GM19193 (cell line): ENCODE results near the gene NKD1.

Source experiments
- POLR2A ChIP-seq: IDR thresholded peaks from 4 replicates; pipeline ENCODE4 v1.6.1; 2011; ENCODE audit not compliant: insufficient read depth, insufficient read length; ENCODE audit errors: extremely low read depth

Gene NKD1

DNA sequence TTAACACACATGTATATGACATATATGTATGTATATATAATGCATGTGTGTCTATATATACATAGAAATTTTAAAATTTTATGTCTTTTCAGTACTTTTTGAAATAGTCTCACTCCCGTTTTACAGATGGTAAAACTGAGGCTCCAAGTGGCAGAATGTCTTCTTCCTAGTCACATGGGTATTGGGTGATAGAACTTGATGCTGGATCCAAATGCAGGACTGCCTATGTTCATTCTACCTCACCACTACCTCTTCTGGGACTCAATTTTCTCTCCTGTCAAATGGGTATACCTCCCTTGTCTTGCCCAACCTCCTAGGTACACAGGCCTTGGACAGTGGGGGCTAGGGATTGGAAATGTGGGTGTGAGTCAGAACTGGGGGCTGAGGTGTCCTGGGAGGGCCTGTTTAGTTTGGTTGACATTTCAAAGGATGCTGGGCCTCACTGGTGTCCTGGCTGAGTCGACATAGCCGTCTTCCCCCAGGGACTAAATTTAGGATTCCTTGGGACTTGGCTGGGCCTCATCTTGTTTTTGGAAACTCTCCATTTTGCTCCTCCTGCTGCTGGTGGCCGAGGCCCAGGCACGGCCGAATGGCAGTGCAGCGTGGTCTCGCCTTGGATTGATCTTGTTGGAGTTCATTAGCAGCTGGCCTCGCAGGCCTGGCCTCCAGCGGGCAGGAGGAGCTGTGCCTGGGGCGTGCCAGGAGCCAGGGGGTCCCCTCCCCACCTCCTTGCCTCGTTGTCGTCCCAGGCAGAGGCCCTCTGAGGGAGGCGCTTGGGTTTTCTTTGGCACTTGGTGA, 25.9 kb downstream of the NKD1 start:
- TF ChIP-seq POLR2A: no peak

DNA sequence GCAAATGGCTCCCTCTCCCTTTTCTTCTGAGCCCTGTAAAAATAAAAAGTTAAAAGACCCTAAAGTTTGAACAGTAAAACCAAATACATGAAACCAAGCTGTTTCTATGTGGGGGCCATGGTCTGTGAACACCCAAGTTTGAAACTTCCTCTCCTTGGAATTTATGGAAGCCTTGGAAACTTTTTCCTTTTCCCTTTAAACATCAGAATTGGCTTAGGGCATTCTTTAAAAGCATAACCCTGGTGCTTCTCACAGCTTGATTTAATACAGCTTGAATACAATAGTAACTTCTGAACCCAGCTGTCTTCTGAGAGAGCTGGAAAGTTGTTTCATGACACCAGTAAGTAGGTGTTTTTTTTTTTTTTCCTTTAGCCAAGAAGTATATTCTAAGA, 26.5 kb downstream of the NKD1 start:
- no peak for TF ChIP-seq POLR2A

DNA sequence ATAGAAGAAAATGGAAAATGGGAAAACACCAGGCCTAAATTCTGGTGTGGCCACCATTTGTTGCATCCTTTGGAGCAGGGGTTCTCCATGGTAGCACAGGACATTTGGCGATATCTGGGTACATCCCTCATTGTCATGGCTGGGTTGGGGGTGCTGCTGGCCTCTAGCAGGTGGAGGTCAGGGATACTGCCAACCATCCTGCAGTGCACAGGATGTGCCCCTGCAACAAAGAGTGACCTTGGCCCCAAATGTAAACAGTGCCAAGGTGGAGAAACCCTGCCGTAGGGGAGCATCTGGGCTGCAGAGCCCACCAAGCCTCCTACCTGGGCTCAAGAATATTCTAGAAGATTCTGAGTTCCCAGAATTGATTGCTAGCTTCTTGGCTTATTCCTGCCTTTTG, 27.5 kb downstream of the NKD1 start:
- no peak for TF ChIP-seq POLR2A

DNA sequence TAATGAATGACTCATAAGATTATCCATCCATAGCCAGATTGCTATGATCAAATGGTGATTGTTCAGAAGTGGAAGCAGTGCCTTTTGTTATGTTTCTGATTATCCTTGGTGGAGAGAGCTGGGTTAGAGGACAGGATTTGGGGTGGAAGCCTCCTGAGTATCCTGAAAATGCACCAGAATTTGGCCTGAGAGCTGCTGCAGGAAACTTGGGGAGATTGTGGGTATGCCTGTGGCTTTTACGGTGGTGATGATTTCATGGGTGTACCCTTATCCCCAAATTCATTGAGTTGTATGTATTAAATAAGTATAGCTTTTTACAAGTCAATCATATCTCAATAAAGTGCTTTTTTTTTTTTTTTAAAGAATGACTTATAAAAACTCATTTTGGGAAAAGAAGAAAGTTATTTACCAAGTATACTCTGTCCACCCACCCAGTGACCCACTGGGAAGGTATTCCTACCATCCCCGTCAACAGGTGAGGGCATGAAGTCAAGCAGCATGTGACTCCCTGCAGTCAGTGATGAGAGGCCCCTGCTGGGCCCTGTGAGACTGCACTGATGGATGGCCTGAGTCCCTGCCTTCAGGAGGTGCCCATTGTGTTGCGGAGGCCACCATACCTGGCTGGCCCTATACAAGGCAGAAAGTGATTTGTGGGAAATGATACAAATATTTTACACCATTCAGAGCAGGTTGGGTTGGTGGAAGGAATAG, 28.4 kb downstream of the NKD1 start:
- TF ChIP-seq POLR2A: no peak

DNA sequence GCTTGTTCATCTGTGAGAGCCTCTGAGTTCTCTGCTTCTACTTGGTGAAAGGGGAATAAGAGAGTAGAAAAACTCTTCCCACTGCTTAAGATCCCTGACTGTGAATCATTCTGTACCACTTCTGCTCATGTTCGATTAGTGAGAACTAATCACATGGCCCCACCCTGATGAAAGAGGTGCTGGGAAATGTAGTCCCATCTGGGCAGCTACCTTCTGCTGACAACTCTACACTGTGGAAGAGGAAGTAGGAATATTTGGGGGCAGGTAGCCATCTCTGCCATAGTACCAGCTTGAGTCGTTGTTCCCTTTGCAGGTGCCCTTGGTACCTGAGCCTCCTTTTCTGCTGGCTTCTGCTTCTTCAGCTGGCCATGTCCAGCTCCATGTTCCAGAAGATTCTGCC, 29.9 kb downstream of the NKD1 start:
- no peak for TF ChIP-seq POLR2A

DNA sequence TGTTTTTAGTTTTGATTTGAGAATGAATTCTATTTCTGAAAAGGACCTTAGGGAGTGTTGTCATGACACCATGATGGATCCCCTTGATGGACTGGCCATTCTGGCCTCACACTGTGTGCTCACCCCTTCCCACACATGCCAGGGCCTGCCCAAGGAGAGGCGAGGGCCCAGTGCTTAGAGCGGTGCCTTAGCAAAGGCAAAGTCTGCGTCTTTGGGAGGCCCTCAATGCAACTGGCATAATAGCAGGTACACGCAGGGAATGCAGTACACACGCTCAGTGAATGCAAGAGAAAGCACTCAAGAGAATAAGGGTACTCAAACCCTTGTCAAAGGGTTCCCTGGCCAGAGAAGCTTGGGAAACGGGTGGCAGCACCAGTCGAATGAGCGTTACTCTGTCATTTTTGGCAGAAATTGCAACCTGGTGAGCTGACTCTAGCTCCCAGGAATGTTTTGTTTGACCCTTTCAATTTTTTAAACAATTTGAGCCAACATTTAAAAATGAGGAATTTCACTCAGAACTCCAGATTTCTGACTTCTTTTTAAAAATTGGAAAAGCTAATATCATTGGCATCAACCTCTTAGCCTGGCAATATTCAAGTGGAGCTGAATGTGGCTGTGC, 32.1 kb downstream of the NKD1 start:
- TF ChIP-seq POLR2A: no peak

DNA sequence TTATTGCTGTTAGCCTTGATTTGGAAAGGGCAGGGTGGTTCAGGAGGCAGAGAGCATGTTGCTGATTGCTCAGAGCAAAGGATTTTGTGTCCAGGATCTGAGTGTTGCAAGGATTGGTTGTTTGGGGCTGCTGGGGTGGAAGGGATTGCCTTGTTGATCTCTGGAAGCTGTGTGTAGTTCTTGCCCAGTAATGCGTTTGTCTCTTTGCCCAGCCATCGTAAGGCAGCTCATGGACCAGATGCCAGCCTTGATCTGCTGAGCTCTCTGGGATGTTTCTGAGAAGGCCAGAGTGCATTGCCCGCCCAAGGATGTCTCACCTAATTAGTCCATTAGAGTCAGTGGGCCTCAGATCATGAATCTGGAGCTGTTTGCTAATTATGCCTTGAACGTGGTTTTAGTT, 33.6 kb downstream of the NKD1 start:
- no peak for TF ChIP-seq POLR2A

DNA sequence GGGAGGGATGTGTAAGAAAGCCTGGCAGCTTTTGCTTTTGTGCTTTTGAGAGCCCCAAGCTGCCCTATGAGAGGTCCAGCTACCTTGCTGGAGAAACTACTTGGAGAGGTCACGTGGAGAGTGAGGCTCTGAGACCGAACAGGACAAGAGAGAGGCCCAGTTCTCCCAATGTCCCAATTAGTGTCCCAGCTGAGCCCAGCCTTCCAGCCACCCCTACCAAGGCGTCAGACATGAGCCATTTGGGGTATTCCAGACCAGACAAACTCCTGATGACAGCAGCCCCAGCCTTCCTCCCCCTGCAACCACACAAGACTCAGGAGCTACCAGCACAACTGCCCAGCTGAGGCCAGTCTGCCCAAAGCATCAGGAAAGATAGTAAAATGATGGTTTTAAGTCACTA, 35.0 kb downstream of the NKD1 start:
- no peak for TF ChIP-seq POLR2A

DNA sequence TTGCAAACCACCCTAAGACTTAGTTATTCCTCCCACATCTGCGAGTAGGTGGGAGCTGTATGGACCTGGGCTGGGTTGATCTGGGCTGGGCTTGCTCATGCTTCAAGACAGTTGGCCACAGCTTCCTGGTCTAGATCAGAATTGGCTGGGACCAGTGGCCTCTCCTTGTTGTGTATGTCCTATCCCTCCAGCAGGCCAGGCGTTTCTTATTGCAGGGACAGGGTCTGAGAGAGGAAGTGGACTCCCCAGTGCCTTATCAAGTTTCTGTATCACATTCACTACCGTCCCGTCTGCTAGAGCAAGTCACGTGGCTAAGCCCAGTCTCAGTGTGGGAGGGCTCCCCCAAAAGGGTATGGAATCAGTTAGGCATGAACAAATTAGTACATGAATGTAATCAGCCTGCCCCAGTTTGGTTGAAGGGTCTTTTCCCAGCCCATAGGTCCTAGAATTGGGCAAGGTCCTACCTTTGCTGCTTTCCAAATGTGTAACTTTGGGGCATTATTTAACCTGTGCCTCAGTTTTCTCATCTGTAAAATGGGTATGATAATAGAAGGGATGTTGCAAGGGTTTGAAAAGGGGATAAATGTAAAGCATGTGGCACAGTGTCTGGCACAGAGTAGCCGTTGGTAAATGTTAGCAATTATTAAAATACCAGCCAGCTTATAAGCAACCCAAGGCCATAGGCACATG, 36.0 kb downstream of the NKD1 start:
- no peak for TF ChIP-seq POLR2A

DNA sequence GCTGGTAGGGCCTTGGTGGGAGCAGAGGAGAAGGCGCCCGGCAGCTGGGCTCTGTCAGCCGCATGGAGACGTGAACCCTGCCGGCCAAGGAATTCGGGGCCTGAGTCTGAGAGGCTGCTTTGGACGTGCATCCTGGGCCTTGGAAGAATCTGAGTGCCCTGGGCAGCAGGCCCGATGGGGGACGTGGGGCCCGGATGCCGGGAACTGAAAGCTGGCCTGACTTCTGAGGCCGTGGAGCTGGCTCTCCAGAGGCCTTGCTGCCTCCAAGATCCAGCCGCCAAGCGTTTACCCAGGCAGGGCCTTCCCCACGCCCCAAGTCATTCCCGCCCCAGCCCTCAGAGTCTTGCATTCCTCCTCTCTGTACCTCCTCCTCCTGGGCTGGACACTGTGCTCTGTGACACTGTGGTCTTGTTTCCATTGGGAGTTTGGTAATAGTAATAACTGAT, 37.2 kb downstream of the NKD1 start:
- TF ChIP-seq POLR2A: no peak

DNA sequence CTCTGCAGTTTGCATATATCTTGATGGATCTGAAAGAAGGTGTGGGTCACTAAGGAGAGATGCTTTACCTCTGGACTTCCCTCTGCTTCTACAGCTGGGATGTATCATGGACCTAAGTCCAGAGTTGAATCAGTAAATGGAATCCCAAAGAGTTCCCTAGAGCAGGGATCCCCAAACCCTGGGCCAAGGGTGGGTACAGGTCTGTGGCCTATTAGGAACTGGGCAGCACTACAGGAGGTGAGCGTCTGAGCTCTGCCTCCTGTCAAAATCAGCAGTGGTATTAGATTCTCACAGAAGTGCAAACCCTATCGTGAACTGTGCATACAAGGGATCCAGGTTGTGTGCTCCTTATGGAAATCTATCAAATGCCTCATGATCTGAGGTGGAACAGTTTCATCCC, 39.3 kb downstream of the NKD1 start:
- no peak for TF ChIP-seq POLR2A

DNA sequence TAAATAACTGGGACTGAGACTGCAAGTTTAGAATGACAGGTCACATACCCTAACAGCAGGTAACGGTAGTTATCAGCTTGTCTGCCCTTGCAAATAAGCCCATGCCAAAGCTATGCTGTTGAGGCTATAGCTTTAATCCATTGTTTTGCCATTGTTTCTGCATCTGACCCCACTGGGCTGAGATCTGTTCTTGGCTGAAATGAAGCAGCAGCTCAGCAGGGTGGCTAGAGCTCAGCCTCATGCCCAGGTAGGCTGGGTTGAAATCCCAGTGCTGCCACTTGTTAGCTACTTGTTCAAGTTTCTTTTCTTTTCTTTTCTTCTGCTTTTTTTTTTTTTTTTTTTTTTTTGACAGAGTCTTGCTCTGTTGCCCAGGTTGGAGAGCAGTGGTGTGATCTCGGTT, 40.1 kb downstream of the NKD1 start:
- no peak for TF ChIP-seq POLR2A

DNA sequence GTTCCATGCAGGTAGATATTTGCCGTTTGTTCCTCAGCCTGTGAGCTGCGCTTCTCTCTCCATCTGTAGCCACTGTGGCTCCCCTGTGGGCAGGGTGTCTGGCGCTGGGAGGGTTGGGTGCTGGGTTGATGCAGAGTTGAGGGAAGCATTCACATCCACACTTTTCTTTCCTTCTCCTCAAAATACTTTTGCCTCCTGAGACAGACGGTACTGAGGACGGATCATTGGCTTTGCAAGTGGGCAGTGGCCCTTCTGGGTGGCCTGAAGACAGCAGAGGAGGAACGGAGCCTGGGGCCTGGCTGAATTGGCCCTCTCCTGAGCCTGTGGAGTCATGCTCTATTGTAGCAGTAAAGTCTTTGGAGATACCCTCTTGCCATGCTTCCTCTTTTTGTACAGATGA, 43.0 kb downstream of the NKD1 start:
- TF ChIP-seq POLR2A: no peak

DNA sequence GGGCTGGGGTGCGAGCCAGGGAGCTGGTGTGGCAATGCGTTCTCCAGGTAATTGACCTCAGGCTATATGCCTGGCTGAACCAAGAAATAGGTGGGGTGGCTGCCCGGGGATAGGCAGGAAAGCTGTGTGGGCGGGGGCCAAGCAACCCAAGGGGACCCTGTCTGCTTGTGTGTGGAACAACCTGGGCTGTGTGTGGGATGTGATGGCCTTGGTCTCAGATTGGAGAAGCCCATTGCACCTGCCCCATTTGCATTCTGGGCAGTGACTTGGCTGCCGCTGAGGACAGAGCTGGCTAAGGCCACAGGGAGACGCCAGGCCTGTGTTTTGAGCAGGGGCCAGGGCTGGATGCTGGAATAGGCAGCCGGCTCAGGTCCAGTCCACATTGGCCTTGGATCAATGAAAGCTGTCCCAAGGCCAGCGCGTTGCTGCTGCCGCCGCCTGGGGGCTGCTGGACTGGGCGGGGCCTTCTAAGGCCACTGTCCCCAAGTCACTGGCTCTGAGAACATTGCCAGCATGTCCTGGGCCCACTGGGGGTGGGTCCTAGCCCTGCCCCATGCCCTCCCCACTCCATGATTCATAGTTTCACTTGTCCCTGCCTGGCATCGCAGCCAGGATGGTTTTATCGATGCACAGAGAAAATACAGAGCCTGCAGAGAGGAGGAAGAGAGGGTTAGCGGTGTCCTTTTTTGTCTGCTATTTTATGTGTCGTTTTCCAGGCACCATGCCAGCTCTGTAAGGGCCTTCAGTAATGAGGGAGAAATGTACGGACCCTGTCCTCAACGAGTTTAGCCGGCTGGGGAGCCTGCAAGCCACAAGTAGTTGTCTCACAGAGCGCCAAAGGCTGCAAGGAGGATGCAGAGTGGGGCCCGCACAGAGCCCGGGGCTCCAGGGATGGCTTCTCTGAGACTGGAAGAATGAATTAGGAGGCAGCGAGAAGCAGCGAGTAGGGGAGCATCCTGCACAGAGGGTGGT, 43.9 kb downstream of the NKD1 start:
- TF ChIP-seq POLR2A: no peak
